GM23338 (cell line): ENCODE data around the gene GALK1. TPM values are rescaled to one million over a fixed set of nuclear protein-coding genes. Genes with fewer than 3 reads are reported as not detected.

Experiments
- ATAC-seq: fragments of 200-7000 bp; cut with Tn5 transposase; 3 replicates; pipeline ENCODE4 v1.9.1; 2020
- DNase-seq: peaks from one replicate; pipeline ENCODE4 v3.0.0-alpha.2; 2015; ENCODE audit warnings: low spot score
- H2AFZ ChIP-seq: fragments of 200-600 bp; sonication (generic); 2 replicates; pipeline ENCODE4 v1.8.0; 2016; ENCODE audit warnings: antibody characterized with exemption, mild to moderate bottlenecking, moderate library complexity
- H3F3A ChIP-seq: fragments of 200-600 bp; sonication (generic); replicated peaks from 2 replicates; pipeline ENCODE4 v1.8.0; 2017; ENCODE audit warnings: antibody characterized with exemption, mixed run types, low read depth
- H3K27ac ChIP-seq: fragments of 200-600 bp; sonication (generic); 2 replicates; pipeline ENCODE4 v1.6.1; 2016; ENCODE audit warnings: low read depth
- H3K27me3 ChIP-seq: fragments of 200-600 bp; sonication (generic); 2 replicates; pipeline ENCODE4 v1.8.0; 2016; ENCODE audit warnings: mild to moderate bottlenecking, mixed run types, moderate library complexity; ENCODE audit not compliant: insufficient read depth
- H3K36me3 ChIP-seq: fragments of 200-600 bp; sonication (generic); 2 replicates; pipeline ENCODE4 v1.8.0; 2016; ENCODE audit warnings: mild to moderate bottlenecking; ENCODE audit not compliant: insufficient read depth
- H3K4me1 ChIP-seq: fragments of 200-600 bp; sonication (generic); 2 replicates; pipeline ENCODE4 v1.8.0; 2016; ENCODE audit warnings: mild to moderate bottlenecking, moderate library complexity; ENCODE audit not compliant: insufficient read depth
- H3K4me2 ChIP-seq: fragments of 200-600 bp; sonication (generic); 2 replicates; pipeline ENCODE4 v1.7.1; 2017; ENCODE audit warnings: mixed run types
- H3K4me3 ChIP-seq: fragments of 200-600 bp; sonication (generic); 2 replicates; pipeline ENCODE4 v1.6.1; 2016; ENCODE audit warnings: mixed run types
- H3K79me2 ChIP-seq: fragments of 200-600 bp; sonication (generic); replicated peaks from 2 replicates; pipeline ENCODE4 v1.8.0; 2017; ENCODE audit warnings: mild to moderate bottlenecking; ENCODE audit not compliant: insufficient read depth
- H3K9me2 ChIP-seq: fragments of 200-600 bp; sonication (generic); 2 replicates; pipeline ENCODE4 v1.8.0; 2017; ENCODE audit not compliant: insufficient read depth
- H4K20me1 ChIP-seq: fragments of 200-600 bp; sonication (generic); replicated peaks from 2 replicates; pipeline ENCODE4 v1.8.0; 2017; ENCODE audit warnings: mild to moderate bottlenecking; ENCODE audit not compliant: insufficient read depth
- H3K27ac Mint-ChIP-seq: 2 replicates; pipeline ENCODE4 v1.8.0; 2020; ENCODE audit warnings: inconsistent platforms, mild to moderate bottlenecking, moderate library complexity, mixed read lengths
- H3K27me3 Mint-ChIP-seq: 3 replicates; pipeline ENCODE4 v1.8.0; 2022; ENCODE audit warnings: low read depth, mild to moderate bottlenecking, moderate library complexity, mixed read lengths, inconsistent platforms; ENCODE audit not compliant: insufficient read depth, poor library complexity
- H3K36me3 Mint-ChIP-seq: 3 replicates; pipeline ENCODE4 v1.8.0; 2021; ENCODE audit warnings: low read depth, mild to moderate bottlenecking, inconsistent platforms, moderate library complexity, mixed read lengths
- H3K4me1 Mint-ChIP-seq: 3 replicates; pipeline ENCODE4 v1.8.0; 2020; ENCODE audit warnings: mild to moderate bottlenecking, inconsistent platforms, mixed read lengths
- H3K4me3 Mint-ChIP-seq: 3 replicates; pipeline ENCODE4 v1.8.0; 2021; ENCODE audit warnings: moderate library complexity, mild to moderate bottlenecking, inconsistent platforms, mixed read lengths
- H3K9me3 Mint-ChIP-seq: 3 replicates; pipeline ENCODE4 v1.8.0; 2020; ENCODE audit warnings: moderate library complexity, mild to moderate bottlenecking, inconsistent platforms, mixed read lengths
- CREB1 ChIP-seq: fragments of 250-450 bp; sonication (Bioruptor Pico); IDR thresholded peaks from 2 replicates; pipeline ENCODE4 v1.5.0; 2020; ENCODE audit warnings: low read depth, mild to moderate bottlenecking, moderate library complexity
- ETS1 ChIP-seq: IDR thresholded peaks from 2 replicates; pipeline ENCODE4 v1.6.1; 2016; ENCODE audit warnings: antibody characterized with exemption
- EZH2 ChIP-seq: fragments of 200-600 bp; sonication (generic); IDR thresholded peaks from one replicate; pipeline ENCODE4 v1.8.0; 2017; ENCODE audit warnings: antibody characterized with exemption, mild to moderate bottlenecking, low read depth; ENCODE audit not compliant: unreplicated experiment
- EZH2phosphoT487 ChIP-seq: fragments of 200-600 bp; sonication (generic); IDR thresholded peaks from one replicate; pipeline ENCODE4 v1.8.1; 2018; ENCODE audit warnings: antibody characterized with exemption; ENCODE audit not compliant: unreplicated experiment
- JUNB ChIP-seq: IDR thresholded peaks from one replicate; pipeline ENCODE4 v1.6.1; 2016; ENCODE audit warnings: antibody characterized with exemption; ENCODE audit not compliant: unreplicated experiment
- NANOG ChIP-seq: IDR thresholded peaks from 2 replicates; pipeline ENCODE4 v1.6.1; 2016; ENCODE audit warnings: antibody characterized with exemption, borderline replicate concordance
- POLR2AphosphoS5 ChIP-seq: IDR thresholded peaks from 2 replicates; pipeline ENCODE4 v1.6.1; 2016; ENCODE audit warnings: antibody characterized with exemption, low read depth
- REST ChIP-seq: IDR thresholded peaks from one replicate; pipeline ENCODE4 v1.6.1; 2018; ENCODE audit warnings: antibody characterized with exemption; ENCODE audit not compliant: unreplicated experiment
- STAT1 ChIP-seq: IDR thresholded peaks from one replicate; pipeline ENCODE4 v1.6.1; 2016; ENCODE audit warnings: antibody characterized with exemption; ENCODE audit not compliant: unreplicated experiment
- ZNF114 ChIP-seq: fragments of 250-450 bp; sonication (Bioruptor Pico); IDR thresholded peaks from 2 replicates; pipeline ENCODE4 v1.5.0; 2020; ENCODE audit warnings: mild to moderate bottlenecking, moderate library complexity
- ZNF331 ChIP-seq: fragments of 250-450 bp; sonication (Bioruptor Pico); IDR thresholded peaks from 2 replicates; pipeline ENCODE4 v1.5.0; 2020; ENCODE audit warnings: low read depth, mild to moderate bottlenecking, moderate library complexity
- polyA plus RNA-seq: library from polyadenylated mRNA; unstranded; fragments of >200 nt; fragmentation: Nextera tagmentation; extraction: Ambion mirVana; gene quantifications from 2 replicates; pipeline ENCODE4 v1.2.1, GENCODE V29; 2016
- total RNA-seq: library from RNA; depleted of rRNA; stranded (reverse); fragments of >200 nt; shearing (Covaris generic); gene quantifications from 2 replicates; pipeline ENCODE4 v1.2.3, GENCODE V29; 2014
- TF ChIP-seq, protein P1 (sequence below): fragments of 250-450 bp; sonication (Bioruptor Pico); IDR thresholded peaks from 2 replicates; pipeline ENCODE4 v1.5.0; 2020; ENCODE audit warnings: mild to moderate bottlenecking, moderate library complexity
- TF ChIP-seq, protein P2 (sequence below), 2 experiments: fragments of 200-600 bp in 1 of 2; sonication (generic) in 1 of 2; conservative IDR thresholded peaks; 2 replicates each; pipeline versions ENCODE4 v1.5.1 to v1.6.1; 2016 to 2017; ENCODE audit warnings: antibody characterized with exemption in 2 of 2, low read depth in 2 of 2, mild to moderate bottlenecking in 2 of 2, moderate library complexity in 1 of 2

Gene GALK1
- total and polyA plus RNA-seq, 2 experiments from 2014 or later = 30.5 to 31.7 TPM

DNA sequence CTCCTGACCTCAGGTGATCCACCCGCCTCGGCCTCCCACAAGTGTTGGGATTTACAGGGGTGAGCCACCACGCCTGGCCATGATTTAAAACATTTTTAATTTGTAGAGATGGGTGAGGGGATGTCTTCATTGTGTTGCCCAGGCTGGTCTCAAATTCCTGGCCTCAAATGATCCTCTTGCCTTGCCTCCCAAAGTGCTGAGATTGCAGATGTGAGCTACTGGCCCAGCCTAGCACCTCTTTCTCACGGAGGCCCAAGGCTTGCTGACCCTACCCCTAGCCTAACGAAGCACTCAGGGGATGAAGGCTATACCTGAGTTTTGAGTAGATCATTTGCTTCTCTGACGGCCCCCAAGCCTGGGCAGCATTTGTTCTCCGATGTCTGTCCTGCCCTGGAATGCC, 46.2 kb upstream of the GALK1 start:
- no peak for ATAC-seq
- Histone ChIP-seq H3K4me1 (no peaks in the 10 kb centered on the region), H3K27me3 (no peaks in the 10 kb centered on the region), H2AFZ (no peak overlapping the region), H3K4me2 (no peak overlapping the region), H3F3A (no peaks in the 10 kb centered on the region; the same call in 1 of the 2 replicates), H3K79me2 (peaks cover 8% of the 10 kb centered on the region), H4K20me1 (peaks cover 5% of the 10 kb centered on the region), H3K36me3 (no peaks in the 10 kb centered on the region), H3K27ac (no peak overlapping the region), H3K9me2 (no peaks in the 10 kb centered on the region), H3K4me3 (no peak overlapping the region)
- DNase-seq = no peak
- Mint-ChIP-seq H3K36me3 (peaks cover 26% of the 10 kb centered on the region), H3K27me3 (peaks cover 8% of the 10 kb centered on the region), H3K4me3 (no peak overlapping the region), H3K9me3 (no peaks in the 10 kb centered on the region; the same call in 2 of the 3 replicates), H3K4me1 (no peaks in the 10 kb centered on the region), H3K27ac (no peak overlapping the region)
- TF ChIP-seq EZH2phosphoT487 (no peak), ZNF114 (CRISPR knock-in tag) (no peak), ETS1 (no peak), EZH2 (no peak), CREB1 (no peak), ZNF331 (CRISPR knock-in tag) (no peak), STAT1 (no peak), POLR2AphosphoS5 (no peak), REST (no peak), JUNB (no peak), NANOG (no peak)
- TF ChIP-seq, protein P1, sequence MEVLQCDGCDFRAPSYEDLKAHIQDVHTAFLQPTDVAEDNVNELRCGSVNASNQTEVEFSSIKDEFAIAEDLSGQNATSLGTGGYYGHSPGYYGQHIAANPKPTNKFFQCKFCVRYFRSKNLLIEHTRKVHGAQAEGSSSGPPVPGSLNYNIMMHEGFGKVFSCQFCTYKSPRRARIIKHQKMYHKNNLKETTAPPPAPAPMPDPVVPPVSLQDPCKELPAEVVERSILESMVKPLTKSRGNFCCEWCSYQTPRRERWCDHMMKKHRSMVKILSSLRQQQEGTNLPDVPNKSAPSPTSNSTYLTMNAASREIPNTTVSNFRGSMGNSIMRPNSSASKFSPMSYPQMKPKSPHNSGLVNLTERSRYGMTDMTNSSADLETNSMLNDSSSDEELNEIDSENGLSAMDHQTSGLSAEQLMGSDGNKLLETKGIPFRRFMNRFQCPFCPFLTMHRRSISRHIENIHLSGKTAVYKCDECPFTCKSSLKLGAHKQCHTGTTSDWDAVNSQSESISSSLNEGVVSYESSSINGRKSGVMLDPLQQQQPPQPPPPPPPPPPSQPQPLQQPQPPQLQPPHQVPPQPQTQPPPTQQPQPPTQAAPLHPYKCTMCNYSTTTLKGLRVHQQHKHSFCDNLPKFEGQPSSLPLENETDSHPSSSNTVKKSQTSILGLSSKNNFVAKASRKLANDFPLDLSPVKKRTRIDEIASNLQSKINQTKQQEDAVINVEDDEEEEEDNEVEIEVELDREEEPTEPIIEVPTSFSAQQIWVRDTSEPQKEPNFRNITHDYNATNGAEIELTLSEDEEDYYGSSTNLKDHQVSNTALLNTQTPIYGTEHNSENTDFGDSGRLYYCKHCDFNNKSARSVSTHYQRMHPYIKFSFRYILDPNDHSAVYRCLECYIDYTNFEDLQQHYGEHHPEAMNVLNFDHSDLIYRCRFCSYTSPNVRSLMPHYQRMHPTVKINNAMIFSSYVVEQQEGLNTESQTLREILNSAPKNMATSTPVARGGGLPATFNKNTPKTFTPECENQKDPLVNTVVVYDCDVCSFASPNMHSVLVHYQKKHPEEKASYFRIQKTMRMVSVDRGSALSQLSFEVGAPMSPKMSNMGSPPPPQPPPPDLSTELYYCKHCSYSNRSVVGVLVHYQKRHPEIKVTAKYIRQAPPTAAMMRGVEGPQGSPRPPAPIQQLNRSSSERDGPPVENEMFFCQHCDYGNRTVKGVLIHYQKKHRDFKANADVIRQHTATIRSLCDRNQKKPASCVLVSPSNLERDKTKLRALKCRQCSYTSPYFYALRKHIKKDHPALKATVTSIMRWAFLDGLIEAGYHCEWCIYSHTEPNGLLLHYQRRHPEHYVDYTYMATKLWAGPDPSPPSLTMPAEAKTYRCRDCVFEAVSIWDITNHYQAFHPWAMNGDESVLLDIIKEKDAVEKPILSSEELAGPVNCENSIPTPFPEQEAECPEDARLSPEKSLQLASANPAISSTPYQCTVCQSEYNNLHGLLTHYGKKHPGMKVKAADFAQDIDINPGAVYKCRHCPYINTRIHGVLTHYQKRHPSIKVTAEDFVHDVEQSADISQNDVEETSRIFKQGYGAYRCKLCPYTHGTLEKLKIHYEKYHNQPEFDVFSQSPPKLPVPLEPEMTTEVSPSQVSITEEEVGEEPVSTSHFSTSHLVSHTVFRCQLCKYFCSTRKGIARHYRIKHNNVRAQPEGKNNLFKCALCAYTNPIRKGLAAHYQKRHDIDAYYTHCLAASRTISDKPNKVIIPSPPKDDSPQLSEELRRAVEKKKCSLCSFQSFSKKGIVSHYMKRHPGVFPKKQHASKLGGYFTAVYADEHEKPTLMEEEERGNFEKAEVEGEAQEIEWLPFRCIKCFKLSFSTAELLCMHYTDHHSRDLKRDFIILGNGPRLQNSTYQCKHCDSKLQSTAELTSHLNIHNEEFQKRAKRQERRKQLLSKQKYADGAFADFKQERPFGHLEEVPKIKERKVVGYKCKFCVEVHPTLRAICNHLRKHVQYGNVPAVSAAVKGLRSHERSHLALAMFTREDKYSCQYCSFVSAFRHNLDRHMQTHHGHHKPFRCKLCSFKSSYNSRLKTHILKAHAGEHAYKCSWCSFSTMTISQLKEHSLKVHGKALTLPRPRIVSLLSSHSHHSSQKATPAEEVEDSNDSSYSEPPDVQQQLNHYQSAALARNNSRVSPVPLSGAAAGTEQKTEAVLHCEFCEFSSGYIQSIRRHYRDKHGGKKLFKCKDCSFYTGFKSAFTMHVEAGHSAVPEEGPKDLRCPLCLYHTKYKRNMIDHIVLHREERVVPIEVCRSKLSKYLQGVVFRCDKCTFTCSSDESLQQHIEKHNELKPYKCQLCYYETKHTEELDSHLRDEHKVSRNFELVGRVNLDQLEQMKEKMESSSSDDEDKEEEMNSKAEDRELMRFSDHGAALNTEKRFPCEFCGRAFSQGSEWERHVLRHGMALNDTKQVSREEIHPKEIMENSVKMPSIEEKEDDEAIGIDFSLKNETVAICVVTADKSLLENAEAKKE = no peak
- TF ChIP-seq, protein P2, sequence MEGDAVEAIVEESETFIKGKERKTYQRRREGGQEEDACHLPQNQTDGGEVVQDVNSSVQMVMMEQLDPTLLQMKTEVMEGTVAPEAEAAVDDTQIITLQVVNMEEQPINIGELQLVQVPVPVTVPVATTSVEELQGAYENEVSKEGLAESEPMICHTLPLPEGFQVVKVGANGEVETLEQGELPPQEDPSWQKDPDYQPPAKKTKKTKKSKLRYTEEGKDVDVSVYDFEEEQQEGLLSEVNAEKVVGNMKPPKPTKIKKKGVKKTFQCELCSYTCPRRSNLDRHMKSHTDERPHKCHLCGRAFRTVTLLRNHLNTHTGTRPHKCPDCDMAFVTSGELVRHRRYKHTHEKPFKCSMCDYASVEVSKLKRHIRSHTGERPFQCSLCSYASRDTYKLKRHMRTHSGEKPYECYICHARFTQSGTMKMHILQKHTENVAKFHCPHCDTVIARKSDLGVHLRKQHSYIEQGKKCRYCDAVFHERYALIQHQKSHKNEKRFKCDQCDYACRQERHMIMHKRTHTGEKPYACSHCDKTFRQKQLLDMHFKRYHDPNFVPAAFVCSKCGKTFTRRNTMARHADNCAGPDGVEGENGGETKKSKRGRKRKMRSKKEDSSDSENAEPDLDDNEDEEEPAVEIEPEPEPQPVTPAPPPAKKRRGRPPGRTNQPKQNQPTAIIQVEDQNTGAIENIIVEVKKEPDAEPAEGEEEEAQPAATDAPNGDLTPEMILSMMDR (conservative IDR thresholded peaks at IDR 0.05; ENCODE audit: low read depth in 2 of 2) = no peak
